Stimulated activated CD4-positive, alpha-beta T cell treated with anti-CD3 and anti-CD28 coated beads, Interleukin-1b, Interleukin-23, amount 100 ng/mL, for 24 hours (primary cell): ENCODE data around the gene JPH4.

Experiments used
- DNase-seq, 4 experiments: peaks; one replicate each; pipeline ENCODE4 v3.0.0-alpha.2; 2020; ENCODE audit warnings: low read depth in 4 of 4, low spot score in 1 of 4

Gene JPH4

GRCh38 chr14:23580152-23580926, 1.7 kb upstream of the JPH4 start:
- DNase-seq = no peak

GRCh38 chr14:23579739-23580138, 1.1 kb upstream of the JPH4 start:
- DNase-seq = no peak

- no peak for DNase-seq
Measured at GRCh38 chr14:23579311-23579630, 681 bp upstream of the JPH4 start.

GRCh38 chr14:23577710-23578392, 739 bp downstream of the JPH4 start:
- DNase-seq = no peak

- no peak for DNase-seq
Measured at GRCh38 chr14:23577004-23577681, 1.4 kb downstream of the JPH4 start.

GRCh38 chr14:23573384-23574015, 5.1 kb downstream of the JPH4 start:
- DNase-seq = no peak

DNA sequence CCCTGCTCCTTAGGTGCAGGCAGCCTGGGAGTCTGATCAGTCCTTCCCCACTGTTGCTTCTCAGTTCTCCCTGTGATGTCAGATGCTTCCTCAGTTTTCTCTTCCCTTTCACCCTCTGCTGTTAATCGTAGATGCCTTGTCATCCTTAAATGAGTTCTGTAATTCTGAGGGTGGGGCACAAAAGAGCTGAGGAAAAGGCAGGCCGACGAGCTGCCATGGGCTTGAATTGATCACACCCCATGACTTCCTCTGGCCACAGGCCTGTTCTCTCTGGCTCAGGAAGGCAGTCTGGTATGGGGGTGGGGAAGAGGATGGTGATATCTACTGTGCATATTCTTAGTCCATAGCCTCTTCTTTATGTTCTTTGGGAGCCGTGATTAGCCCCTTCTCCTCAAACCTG, 5.8 kb downstream of the JPH4 start:
- DNase-seq = no peak

DNA sequence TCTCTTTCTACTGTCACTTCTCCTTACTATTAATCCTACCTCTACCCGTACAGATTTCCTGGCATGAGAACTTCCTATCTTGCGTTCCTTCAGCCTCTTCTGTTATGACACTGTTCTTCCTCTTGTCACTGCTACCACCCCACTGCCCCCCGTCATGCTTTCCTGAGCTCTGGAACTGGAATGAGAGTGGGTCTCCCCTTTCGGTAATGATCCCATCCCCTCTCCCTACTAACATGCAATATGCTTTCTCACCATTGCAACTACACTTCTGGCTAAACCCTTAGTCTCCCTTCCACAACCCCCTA, 6.1 kb downstream of the JPH4 start:
- no peak for DNase-seq

GRCh38 chr14:23571701-23572523, 6.7 kb downstream of the JPH4 start:
- no peak for DNase-seq

GRCh38 chr14:23570806-23571483, 7.6 kb downstream of the JPH4 start:
- DNase-seq = no peak

DNA sequence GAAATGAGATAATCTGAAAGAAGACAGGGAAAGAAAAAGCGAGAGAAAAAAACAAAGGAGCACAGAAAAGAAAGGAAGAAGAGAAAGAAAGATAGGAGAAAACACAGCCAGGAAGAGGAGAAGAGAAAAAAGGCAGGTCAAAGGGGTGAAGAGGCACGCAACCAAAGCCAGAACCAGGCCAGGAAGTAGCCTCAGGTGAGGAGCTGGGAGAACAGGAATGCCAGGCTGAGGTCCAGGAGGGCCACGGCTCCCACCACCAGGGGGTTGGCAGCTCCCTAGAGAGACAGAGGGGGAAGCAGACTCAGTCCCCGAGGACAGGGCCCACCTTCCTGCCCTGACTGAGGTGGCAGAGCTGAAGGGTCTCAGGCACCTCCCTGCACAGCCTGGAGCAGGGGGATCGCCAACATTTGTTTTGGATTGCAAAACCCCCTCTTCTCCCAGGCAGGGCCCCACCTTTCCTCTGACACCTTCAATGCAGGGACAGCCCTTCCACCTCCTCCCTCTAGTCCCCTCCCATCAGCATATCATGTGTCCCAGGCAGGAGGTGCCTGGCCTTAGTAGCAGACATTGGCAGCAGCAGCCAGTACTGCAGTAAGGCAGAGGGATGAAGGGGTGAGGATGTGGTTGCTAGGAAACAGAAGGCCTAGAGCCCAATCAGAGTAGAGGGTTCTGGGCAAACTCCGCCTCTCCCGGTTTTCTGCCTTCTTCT, 9.0 kb downstream of the JPH4 start:
- no peak for DNase-seq

DNA sequence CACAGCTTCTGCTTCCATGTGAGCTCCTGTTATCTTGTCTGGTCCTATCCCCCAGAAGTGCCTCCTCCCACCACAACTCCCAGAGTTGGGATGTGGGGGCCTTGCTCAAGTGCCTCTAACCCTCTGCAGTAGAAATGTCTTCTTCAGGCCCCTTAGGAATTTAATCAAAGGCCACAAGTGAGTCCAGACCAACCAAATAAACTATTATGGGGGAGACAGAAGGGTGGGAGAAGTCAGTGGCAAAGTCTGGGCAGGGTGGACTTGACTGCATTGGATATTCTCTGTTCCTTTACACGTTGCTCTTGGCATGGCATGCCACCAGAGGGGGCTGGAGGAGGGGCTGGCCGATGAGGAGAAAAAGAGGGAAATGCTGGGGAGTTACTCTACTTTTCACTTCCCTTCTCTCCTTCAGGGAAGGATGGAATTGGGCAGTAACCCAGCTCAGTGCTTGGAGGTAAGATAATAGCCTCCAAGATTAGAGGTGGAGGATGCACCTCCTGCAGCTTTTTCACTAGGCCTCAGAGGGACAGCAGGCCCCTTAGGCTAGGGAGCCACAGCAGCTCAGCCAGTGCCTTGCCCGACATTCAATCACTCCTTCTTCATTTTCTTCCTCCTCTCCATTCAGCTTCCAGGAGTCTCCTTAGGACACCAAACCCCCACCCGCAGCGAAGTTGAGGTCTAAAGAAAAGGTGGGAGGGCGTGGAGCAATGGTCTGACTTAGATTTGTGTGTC, 9.8 kb downstream of the JPH4 start:
- DNase-seq = no peak

- DNase-seq = no peak
Measured at GRCh38 chr14:23568021-23568599, 10.5 kb downstream of the JPH4 start.

DNA sequence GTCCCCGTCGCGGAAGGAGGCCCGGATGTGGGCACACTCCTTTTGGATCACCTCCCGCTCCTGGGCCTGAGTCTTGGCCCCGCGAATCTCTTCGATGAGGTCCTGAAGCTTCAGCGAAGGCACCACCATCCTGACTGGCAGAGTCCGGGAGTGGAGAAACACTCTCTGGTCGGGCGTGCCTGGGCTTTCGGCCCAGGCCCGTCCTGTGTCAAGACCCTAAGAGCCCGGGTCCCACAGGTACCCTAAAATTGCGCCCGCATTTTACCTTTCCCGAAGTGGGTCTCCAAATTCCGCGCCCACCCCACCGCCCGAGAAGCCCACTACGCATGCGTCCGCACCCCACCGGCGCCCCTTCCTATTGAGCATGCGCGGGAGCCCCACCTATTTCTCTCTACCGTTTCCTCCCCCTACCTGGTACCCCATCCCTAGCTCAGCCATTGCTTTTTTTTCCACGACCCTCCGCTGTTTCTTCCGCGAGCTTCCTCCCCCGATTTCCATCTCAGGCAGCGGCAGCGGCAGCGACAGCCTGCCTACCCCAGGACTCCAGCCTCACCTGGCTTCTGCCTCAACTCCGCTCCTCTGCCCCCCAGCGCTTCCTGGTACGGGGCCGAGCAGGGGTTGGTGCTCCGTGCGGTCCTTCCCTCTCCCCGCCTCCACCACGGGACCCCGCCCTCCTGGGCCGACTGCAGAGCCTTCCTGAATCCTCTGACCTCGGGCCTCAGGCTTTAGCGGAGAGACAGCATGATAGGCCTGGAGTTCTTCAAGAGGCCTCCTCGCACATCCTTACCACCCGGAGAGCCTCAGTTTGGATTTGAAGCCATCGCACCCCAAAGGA, 11.2 kb downstream of the JPH4 start, which contains the start of gene AP1G2:
Gene AP1G2 (minus strand): TSS at position 606 of the 835 bp plus-strand sequence. CDS start 477 bp downstream, at position 129.
- DNase-seq = peak; percentile 66 to 89 (median 78)

DNA sequence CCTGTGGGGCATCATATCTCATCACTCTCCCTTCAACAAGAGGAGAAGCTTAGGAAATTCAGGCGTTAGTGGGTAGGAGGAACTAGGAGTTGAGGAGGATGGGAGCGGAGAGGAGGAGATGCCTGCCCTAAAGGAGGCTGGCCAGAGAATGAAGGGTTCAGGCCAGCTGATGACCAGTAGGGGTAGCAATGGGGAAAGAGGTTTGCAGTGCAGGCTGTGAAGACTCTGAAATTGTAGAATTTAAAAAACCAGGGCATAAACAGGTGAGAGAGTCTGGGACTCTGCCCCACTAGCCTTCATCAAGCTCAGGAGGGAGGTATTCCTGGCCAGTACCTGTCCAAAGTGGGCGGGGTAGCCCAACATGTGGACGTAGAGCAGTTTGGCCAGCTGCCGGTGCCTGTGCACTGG, 11.8 kb downstream of the JPH4 start:
- no peak for DNase-seq

DNA sequence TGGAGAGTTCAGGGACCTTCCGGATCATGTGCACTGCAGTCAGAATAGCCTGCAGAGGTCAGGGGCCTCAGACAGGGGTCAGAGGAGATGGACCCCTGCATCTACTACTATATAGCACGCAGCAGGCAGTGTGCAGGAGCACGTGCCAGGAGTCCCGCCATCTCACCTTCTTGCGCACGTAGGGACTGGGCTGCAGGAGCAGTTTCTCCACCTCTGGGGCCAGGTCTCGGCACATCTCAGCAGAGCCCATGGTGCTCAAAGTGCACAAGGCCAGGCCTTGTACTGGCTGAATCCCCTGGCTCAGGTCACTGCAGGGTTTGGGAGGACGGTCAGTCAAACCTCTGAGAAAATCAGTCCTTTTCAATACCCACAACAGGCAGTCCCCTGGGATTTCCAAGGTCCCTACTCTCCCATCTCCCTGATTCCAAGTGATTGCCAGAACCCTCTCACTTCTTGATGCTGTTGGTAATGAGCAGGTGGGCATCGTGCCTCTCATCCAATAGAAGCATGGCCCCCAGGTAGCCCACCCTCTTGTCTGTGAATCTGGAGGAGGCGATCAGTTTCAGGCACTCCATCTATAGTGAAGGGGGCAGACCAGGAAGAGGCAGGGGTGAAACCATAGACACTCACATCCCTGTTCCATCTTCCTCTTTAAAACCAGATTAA, 12.3 kb downstream of the JPH4 start:
- DNase-seq = no peak

GRCh38 chr14:23565626-23566025, 13.0 kb downstream of the JPH4 start:
- DNase-seq = no peak
